ENCODE data around the gene ZNF638.

Gene ZNF638

GRCh38 chr2:71458413-71459083 is 127.0 kb downstream of the ZNF638 start:
- no peak for DNase-seq

- no peak for DNase-seq
These were observed 127.5 kb downstream of the ZNF638 start for GRCh38 chr2:71459084-71459431.

GRCh38 chr2:71460056-71460455 is 128.5 kb downstream of the ZNF638 start:
- no peak for DNase-seq

GRCh38 chr2:71460595-71461303 is 129.2 kb downstream of the ZNF638 start:
- DNase-seq, result peak; percentile 34

- DNase-seq, result no peak
These were observed 129.7 kb downstream of the ZNF638 start for GRCh38 chr2:71461304-71461671.

- DNase-seq, result no peak
These were observed 130.5 kb downstream of the ZNF638 start for GRCh38 chr2:71462056-71462605.

GRCh38 chr2:71462641-71463341 is 131.2 kb downstream of the ZNF638 start:
- DNase-seq, result no peak

- DNase-seq, result no peak
These were observed 131.7 kb downstream of the ZNF638 start for GRCh38 chr2:71463342-71463654.

- no peak for DNase-seq
These were observed 132.8 kb downstream of the ZNF638 start for GRCh38 chr2:71464389-71464788.

GRCh38 chr2:71465356-71465755 is 133.8 kb downstream of the ZNF638 start:
- DNase-seq, result no peak

GRCh38 chr2:71465961-71466300 is 134.3 kb downstream of the ZNF638 start:
- DNase-seq, result no peak

- no peak for DNase-seq
These were observed 135.0 kb downstream of the ZNF638 start for GRCh38 chr2:71466301-71467179.

GRCh38 chr2:71467180-71467815 is 135.7 kb downstream of the ZNF638 start:
- no peak for DNase-seq

- DNase-seq, result no peak
These were observed 136.9 kb downstream of the ZNF638 start for GRCh38 chr2:71468279-71469015.

GRCh38 chr2:71469403-71470398 is 138.1 kb downstream of the ZNF638 start:
- no peak for DNase-seq

- peak; percentile 66 for DNase-seq
These were observed 139.7 kb downstream of the ZNF638 start for GRCh38 chr2:71471276-71471675.

GRCh38 chr2:71472019-71472418 is 140.4 kb downstream of the ZNF638 start:
- no peak for DNase-seq

- no peak for DNase-seq
These were observed 141.9 kb downstream of the ZNF638 start for GRCh38 chr2:71473346-71474031.

- no peak for DNase-seq
These were observed 142.6 kb downstream of the ZNF638 start for GRCh38 chr2:71474116-71474743.
